ENCODE measurements around the gene SEC24C. TPM values are rescaled to one million over a fixed set of nuclear protein-coding genes. Genes with fewer than 3 reads are reported as not detected.

SEC24C gene
- polyA plus RNA-seq, 2 donors: 38.8 to 46.8 TPM

- H3K4me3 ChIP-seq (ENCODE audit: low read depth in 1 of 2, low read length in 2 of 2): no peak overlapping the region
- no peaks in the 10 kb centered on the region for H3K27me3 ChIP-seq (ENCODE audit: control insufficient read depth in 1 of 2, insufficient read depth in 2 of 2, low read length in 2 of 2)
- peaks cover 13 to 44% of the 10 kb centered on the region in 2 donors for H3K36me3 ChIP-seq (ENCODE audit: control insufficient read depth in 2 of 2, insufficient read depth in 2 of 2, low read length in 1 of 2)
- H3K27ac ChIP-seq (ENCODE audit: low read depth in 2 of 2, low read length in 1 of 2): peak overlapping the region in 1 of 2 donors; percentile 14
- H3K4me1 ChIP-seq (ENCODE audit: control insufficient read depth in 2 of 2, insufficient read depth in 2 of 2, low read length in 1 of 2): peaks cover 0 to 9% of the 10 kb centered on the region in 2 donors
- WGBS, 2 donors: 95 to 96% methylated on average over 14 of the region's 14 CpGs
- H3K9me3 ChIP-seq (ENCODE audit: control insufficient read depth in 2 of 2, insufficient read depth in 1 of 2, low read depth in 1 of 2, low read length in 1 of 2): no peaks in the 10 kb centered on the region
These were observed 63.3 kb downstream of the SEC24C start for GRCh38 chr10:73807471-73807870.

- Histone ChIP-seq H3K36me3 (ENCODE audit: control insufficient read depth in 2 of 2, insufficient read depth in 2 of 2, low read length in 1 of 2) (peaks cover 13 to 38% of the 10 kb centered on the region in 2 donors), H3K4me1 (ENCODE audit: control insufficient read depth in 2 of 2, insufficient read depth in 2 of 2, low read length in 1 of 2) (peaks cover 0 to 11% of the 10 kb centered on the region in 2 donors), H3K9me3 (ENCODE audit: control insufficient read depth in 2 of 2, insufficient read depth in 1 of 2, low read depth in 1 of 2, low read length in 1 of 2) (no peaks in the 10 kb centered on the region), H3K4me3 (ENCODE audit: low read depth in 1 of 2, low read length in 2 of 2) (no peak overlapping the region), H3K27ac (ENCODE audit: low read depth in 2 of 2, low read length in 1 of 2) (no peak overlapping the region), H3K27me3 (ENCODE audit: control insufficient read depth in 1 of 2, insufficient read depth in 2 of 2, low read length in 2 of 2) (no peaks in the 10 kb centered on the region)
- 89 to 92% methylated on average over 16 of the region's 16 CpGs for WGBS, 2 donors
These were observed 64.0 kb downstream of the SEC24C start for GRCh38 chr10:73808021-73808815.

DNA sequence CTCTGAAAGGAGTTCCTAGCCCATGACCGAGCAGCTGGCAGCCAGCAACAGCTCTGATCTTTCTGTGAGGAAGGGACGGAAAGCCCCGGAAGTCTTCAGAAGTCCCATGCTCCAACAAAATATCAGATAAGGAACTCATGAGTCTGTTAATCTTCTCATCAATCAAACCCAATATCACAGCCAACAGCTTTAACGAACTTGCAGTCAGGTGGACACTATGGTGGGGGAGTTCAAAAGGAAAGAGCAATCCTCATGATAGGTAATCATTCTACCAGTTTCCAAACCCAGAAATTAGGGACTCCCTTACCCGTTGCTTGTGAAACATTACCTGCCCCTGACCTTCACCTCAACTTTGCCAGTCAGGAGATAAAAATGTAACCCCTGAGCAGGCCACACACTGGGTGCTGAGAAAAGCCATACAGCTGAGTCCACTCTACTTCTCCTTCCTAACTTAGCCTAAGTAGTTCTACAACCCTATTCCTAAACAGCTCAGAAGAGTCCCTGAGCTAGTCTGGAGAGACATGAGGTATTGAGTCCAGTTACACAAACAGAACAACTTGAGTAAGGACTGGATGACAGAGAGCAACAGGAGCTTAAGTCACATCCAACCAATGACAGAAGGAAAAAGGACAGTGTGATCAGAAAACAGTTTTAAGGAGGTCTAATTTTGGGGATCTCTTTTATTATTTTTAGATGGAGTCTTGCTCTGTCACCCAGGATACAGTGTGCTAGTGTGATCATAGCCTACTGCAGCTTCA, 65.1 kb downstream of the SEC24C start:
- H3K4me1 ChIP-seq (ENCODE audit: control insufficient read depth in 2 of 2, insufficient read depth in 2 of 2, low read length in 1 of 2): peaks cover 0 to 11% of the 10 kb centered on the region in 2 donors
- H3K4me3 ChIP-seq (ENCODE audit: low read depth in 1 of 2, low read length in 2 of 2): no peak overlapping the region
- no peak overlapping the region for H3K27ac ChIP-seq (ENCODE audit: low read depth in 2 of 2, low read length in 1 of 2)
- peaks cover 9 to 36% of the 10 kb centered on the region in 2 donors for H3K36me3 ChIP-seq (ENCODE audit: control insufficient read depth in 2 of 2, insufficient read depth in 2 of 2, low read length in 1 of 2)
- H3K27me3 ChIP-seq (ENCODE audit: control insufficient read depth in 1 of 2, insufficient read depth in 2 of 2, low read length in 2 of 2): no peaks in the 10 kb centered on the region
- 54 to 70% methylated on average over 5 of the region's 5 CpGs for WGBS, 2 donors
- no peaks in the 10 kb centered on the region for H3K9me3 ChIP-seq (ENCODE audit: control insufficient read depth in 2 of 2, insufficient read depth in 1 of 2, low read depth in 1 of 2, low read length in 1 of 2)

- peaks cover 8 to 42% of the 10 kb centered on the region in 2 donors for H3K36me3 ChIP-seq (ENCODE audit: control insufficient read depth in 2 of 2, insufficient read depth in 2 of 2, low read length in 1 of 2)
These were observed 66.2 kb downstream of the SEC24C start for GRCh38 chr10:73810358-73810734.

GRCh38 chr10:73810735-73811465, 66.7 kb downstream of the SEC24C start:
- H3K4me1 ChIP-seq (ENCODE audit: control insufficient read depth in 2 of 2, insufficient read depth in 2 of 2, low read length in 1 of 2): peaks cover 0 to 11% of the 10 kb centered on the region in 2 donors
- peaks cover 5 to 37% of the 10 kb centered on the region in 2 donors for H3K36me3 ChIP-seq (ENCODE audit: control insufficient read depth in 2 of 2, insufficient read depth in 2 of 2, low read length in 1 of 2)
- H3K27ac ChIP-seq (ENCODE audit: low read depth in 2 of 2, low read length in 1 of 2): peak overlapping the region; percentile 92 to 93
- no peaks in the 10 kb centered on the region for H3K9me3 ChIP-seq (ENCODE audit: control insufficient read depth in 2 of 2, insufficient read depth in 1 of 2, low read depth in 1 of 2, low read length in 1 of 2)
- H3K4me3 ChIP-seq (ENCODE audit: low read depth in 1 of 2, low read length in 2 of 2): peak overlapping the region; percentile 56 to 82
- WGBS, 2 donors: 1% methylated on average over 60 to 63 of the region's 63 CpGs
- H3K27me3 ChIP-seq (ENCODE audit: control insufficient read depth in 1 of 2, insufficient read depth in 2 of 2, low read length in 2 of 2): no peaks in the 10 kb centered on the region

More at GRCh38 chr10:73810358-73810734, 66.2 kb downstream of the SEC24C start:
- Histone ChIP-seq H3K9me3 (ENCODE audit: control insufficient read depth in 2 of 2, insufficient read depth in 1 of 2, low read depth in 1 of 2, low read length in 1 of 2) (no peaks in the 10 kb centered on the region), H3K4me3 (ENCODE audit: low read depth in 1 of 2, low read length in 2 of 2) (peak overlapping the region; percentile 56 to 82), H3K27me3 (ENCODE audit: control insufficient read depth in 1 of 2, insufficient read depth in 2 of 2, low read length in 2 of 2) (no peaks in the 10 kb centered on the region), H3K27ac (ENCODE audit: low read depth in 2 of 2, low read length in 1 of 2) (peak overlapping the region in 1 of 2 donors; percentile 92), H3K4me1 (ENCODE audit: control insufficient read depth in 2 of 2, insufficient read depth in 2 of 2, low read length in 1 of 2) (peaks cover 0 to 11% of the 10 kb centered on the region in 2 donors)
- WGBS, 2 donors: 66 to 71% methylated on average over 7 of the region's 7 CpGs

DNA sequence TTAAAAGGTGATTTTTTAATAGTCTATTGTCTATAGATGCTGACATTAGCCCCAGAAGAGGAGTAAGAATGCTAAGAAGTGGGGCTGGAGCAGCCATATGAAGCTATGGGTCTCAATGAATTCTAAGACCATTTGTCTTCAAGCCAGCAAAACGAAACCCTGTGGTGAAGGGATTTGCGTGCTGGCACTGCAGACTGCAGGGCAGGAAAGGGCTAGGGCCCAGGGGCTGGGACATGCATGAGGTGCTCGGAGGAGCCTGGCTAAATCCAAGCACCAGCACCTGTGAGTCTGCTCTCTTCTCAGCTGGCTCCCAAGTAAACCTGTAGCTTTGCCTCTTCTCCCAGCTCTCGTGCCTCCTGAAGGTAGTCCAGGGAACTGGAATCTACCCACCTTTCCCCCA, 68.5 kb downstream of the SEC24C start:
- peaks cover 0 to 21% of the 10 kb centered on the region in 2 donors for H3K36me3 ChIP-seq (ENCODE audit: control insufficient read depth in 2 of 2, insufficient read depth in 2 of 2, low read length in 1 of 2)
- WGBS, 2 donors: 55 to 70% methylated on average over 4 of the region's 4 CpGs
- no peaks in the 10 kb centered on the region for H3K27me3 ChIP-seq (ENCODE audit: control insufficient read depth in 1 of 2, insufficient read depth in 2 of 2, low read length in 2 of 2)
- no peak overlapping the region for H3K4me3 ChIP-seq (ENCODE audit: low read depth in 1 of 2, low read length in 2 of 2)
- H3K27ac ChIP-seq (ENCODE audit: low read depth in 2 of 2, low read length in 1 of 2): peak overlapping the region in 1 of 2 donors; percentile 13
- H3K9me3 ChIP-seq (ENCODE audit: control insufficient read depth in 2 of 2, insufficient read depth in 1 of 2, low read depth in 1 of 2, low read length in 1 of 2): no peaks in the 10 kb centered on the region
- peaks cover 0 to 10% of the 10 kb centered on the region in 2 donors for H3K4me1 ChIP-seq (ENCODE audit: control insufficient read depth in 2 of 2, insufficient read depth in 2 of 2, low read length in 1 of 2)

DNA sequence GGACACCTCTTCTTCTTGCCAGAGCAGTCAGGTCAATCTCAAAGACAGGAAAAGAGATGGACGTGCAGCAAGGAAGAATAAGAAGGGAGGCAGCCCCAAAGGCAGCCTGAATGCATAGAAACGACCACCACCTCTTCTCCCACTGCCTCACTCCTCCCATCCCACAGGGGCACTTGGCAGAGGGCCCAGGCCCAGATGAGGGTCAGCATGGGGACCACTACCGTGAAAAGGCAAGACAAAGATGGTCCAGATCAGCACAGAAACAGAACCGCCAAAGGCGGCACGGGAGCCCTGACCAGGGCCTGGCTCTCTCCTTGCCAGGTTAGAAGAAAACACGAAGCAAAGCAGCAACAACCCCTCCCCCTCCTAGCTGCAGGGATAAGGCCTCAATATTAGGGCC, 69.2 kb downstream of the SEC24C start:
- Histone ChIP-seq H3K9me3 (ENCODE audit: control insufficient read depth in 2 of 2, insufficient read depth in 1 of 2, low read depth in 1 of 2, low read length in 1 of 2) (no peaks in the 10 kb centered on the region), H3K36me3 (ENCODE audit: control insufficient read depth in 2 of 2, insufficient read depth in 2 of 2, low read length in 1 of 2) (peaks cover 5 to 15% of the 10 kb centered on the region in 2 donors), H3K27ac (ENCODE audit: low read depth in 2 of 2, low read length in 1 of 2) (no peak overlapping the region), H3K4me3 (ENCODE audit: low read depth in 1 of 2, low read length in 2 of 2) (no peak overlapping the region), H3K27me3 (ENCODE audit: control insufficient read depth in 1 of 2, insufficient read depth in 2 of 2, low read length in 2 of 2) (no peaks in the 10 kb centered on the region), H3K4me1 (ENCODE audit: control insufficient read depth in 2 of 2, insufficient read depth in 2 of 2, low read length in 1 of 2) (peaks cover 0 to 9% of the 10 kb centered on the region in 2 donors)
- WGBS, 2 donors: 80 to 85% methylated on average over 7 of the region's 7 CpGs

- Histone ChIP-seq H3K9me3 (ENCODE audit: control insufficient read depth in 2 of 2, insufficient read depth in 1 of 2, low read depth in 1 of 2, low read length in 1 of 2) (no peaks in the 10 kb centered on the region), H3K4me1 (ENCODE audit: control insufficient read depth in 2 of 2, insufficient read depth in 2 of 2, low read length in 1 of 2) (peaks cover 4 to 16% of the 10 kb centered on the region in 2 donors), H3K27me3 (ENCODE audit: control insufficient read depth in 1 of 2, insufficient read depth in 2 of 2, low read length in 2 of 2) (no peaks in the 10 kb centered on the region), H3K27ac (ENCODE audit: low read depth in 2 of 2, low read length in 1 of 2) (no peak overlapping the region), H3K4me3 (ENCODE audit: low read depth in 1 of 2, low read length in 2 of 2) (no peak overlapping the region), H3K36me3 (ENCODE audit: control insufficient read depth in 2 of 2, insufficient read depth in 2 of 2, low read length in 1 of 2) (peaks cover 5 to 12% of the 10 kb centered on the region in 2 donors)
- 74 to 83% methylated on average over 13 of the region's 13 CpGs for WGBS, 2 donors
These were observed 70.2 kb downstream of the SEC24C start for GRCh38 chr10:73814276-73814895.
